GM19467 (cell line): ENCODE data around the gene FAM186B.

Experiments used
- ATAC-seq: cut with Tn5 transposase; IDR thresholded peaks from one replicate; pipeline ENCODE4 v1.9.1; 2021; ENCODE audit warnings: mild to moderate bottlenecking, moderate library complexity; ENCODE audit not compliant: unreplicated experiment

FAM186B gene

GRCh38 chr12:49636574-49636973, 31.1 kb upstream of the FAM186B start:
- ATAC-seq = no peak

GRCh38 chr12:49635656-49636055, 30.2 kb upstream of the FAM186B start:
- no peak for ATAC-seq

- no peak for ATAC-seq
Observed at GRCh38 chr12:49635036-49635435, 29.6 kb upstream of the FAM186B start.

GRCh38 chr12:49633703-49634345, 28.4 kb upstream of the FAM186B start:
- ATAC-seq = no peak

GRCh38 chr12:49632986-49633702, 27.7 kb upstream of the FAM186B start:
- no peak for ATAC-seq

- no peak for ATAC-seq
Observed at GRCh38 chr12:49632401-49632800, 27.0 kb upstream of the FAM186B start.

GRCh38 chr12:49631336-49631907, 26.0 kb upstream of the FAM186B start:
- ATAC-seq = no peak

- no peak for ATAC-seq
Observed at GRCh38 chr12:49627752-49628360, 22.4 kb upstream of the FAM186B start.

GRCh38 chr12:49626836-49627235, 21.4 kb upstream of the FAM186B start:
- no peak for ATAC-seq

- no peak for ATAC-seq
Observed at GRCh38 chr12:49626169-49626835, 20.9 kb upstream of the FAM186B start.

- ATAC-seq = no peak
Observed at GRCh38 chr12:49624921-49625577, 19.6 kb upstream of the FAM186B start.

- ATAC-seq = peak; percentile 64
Observed at GRCh38 chr12:49623142-49623904, 17.9 kb upstream of the FAM186B start, which contains the start of gene PRPF40B. Gene PRPF40B, plus strand, starts transcription at chr12:49623561. Its CDS starts 30 bp downstream, at chr12:49623591.

GRCh38 chr12:49622501-49623141, 17.2 kb upstream of the FAM186B start:
- peak; percentile 21 for ATAC-seq

GRCh38 chr12:49621651-49622500, 16.4 kb upstream of the FAM186B start:
- ATAC-seq = peak; percentile 18

- ATAC-seq = no peak
Observed at GRCh38 chr12:49619286-49619685, 13.8 kb upstream of the FAM186B start.

GRCh38 chr12:49618576-49618975, 13.1 kb upstream of the FAM186B start:
- ATAC-seq = no peak

GRCh38 chr12:49616533-49617219, 11.2 kb upstream of the FAM186B start:
- no peak for ATAC-seq

GRCh38 chr12:49615725-49616124, 10.3 kb upstream of the FAM186B start:
- no peak for ATAC-seq
